ENCODE results near the gene AMPH.
"Not testable (repeated sequence)": the region's sequence is repeated elsewhere in the genome, so short reads cannot be mapped to it uniquely, and the experiment has no call there.

Gene AMPH

GRCh38 chr7:38391751-38392150 is 239.4 kb downstream of the AMPH start:
- no peak for FAIRE-seq

GRCh38 chr7:38385682-38386081 is 245.5 kb downstream of the AMPH start:
- no peak for FAIRE-seq

GRCh38 chr7:38383281-38383680 is 247.9 kb downstream of the AMPH start:
- no peak for FAIRE-seq

- no peak for FAIRE-seq
Observed at GRCh38 chr7:38382684-38383083, 248.5 kb downstream of the AMPH start.

DNA sequence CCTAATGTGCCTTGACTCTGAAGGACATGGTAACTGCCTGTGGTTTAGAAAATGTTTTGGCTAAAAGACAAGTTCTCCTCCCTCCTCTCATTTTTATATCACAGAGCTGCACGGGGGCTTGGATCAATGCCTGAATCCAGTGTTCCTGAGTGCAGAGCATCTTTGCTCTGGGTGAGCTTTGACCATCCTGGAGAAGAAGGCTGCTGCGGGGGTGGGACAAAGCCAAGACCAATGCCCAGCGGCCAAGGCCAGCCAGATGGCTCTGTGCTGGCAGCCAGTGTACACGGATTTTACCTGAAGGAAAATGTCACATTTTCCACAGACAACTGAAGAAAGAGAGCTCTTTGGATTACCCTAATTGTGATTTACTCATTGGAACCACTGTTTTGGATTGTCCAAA is 255.7 kb downstream of the AMPH start:
- FAIRE-seq, result no peak

DNA sequence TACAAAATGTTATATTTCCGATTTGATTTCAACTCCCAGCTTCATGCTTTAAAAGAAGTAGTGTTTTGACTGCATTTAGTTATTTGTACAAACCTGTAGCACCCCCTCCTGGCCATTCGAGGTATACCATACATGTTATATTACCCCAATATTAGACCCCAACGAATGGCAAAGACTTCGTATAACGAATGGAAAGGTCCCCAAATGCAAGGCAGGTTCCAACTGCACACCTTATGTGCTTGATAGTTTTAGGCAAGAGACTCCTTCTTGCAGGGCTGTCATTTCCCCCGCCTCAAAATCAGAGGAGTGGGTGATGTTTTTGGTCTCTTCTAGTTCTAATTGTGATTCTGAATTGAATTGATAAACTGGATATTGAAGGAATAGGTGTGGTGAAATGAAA is 256.7 kb downstream of the AMPH start:
- FAIRE-seq, result no peak

GRCh38 chr7:38373155-38373554 is 258.0 kb downstream of the AMPH start:
- FAIRE-seq, result no peak

DNA sequence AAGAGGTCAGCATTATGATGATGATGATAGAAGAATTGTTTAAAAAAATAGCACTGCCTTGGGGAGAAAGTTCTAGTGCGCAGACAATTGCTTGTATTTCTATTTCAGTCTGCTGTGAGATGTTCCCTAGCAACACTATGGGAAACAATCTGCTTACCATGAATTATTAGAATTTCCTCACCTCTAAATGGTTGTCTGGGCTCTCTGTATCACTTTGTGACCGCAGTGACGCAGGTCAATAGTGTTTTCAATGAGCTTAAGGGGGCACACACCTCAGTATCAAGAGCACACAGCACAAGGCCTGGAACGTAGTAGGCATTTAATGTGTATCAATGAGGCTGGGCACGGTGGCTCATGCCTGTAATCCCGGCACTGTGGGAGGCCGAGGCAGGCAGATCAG is 258.9 kb downstream of the AMPH start:
- no peak for FAIRE-seq

GRCh38 chr7:38369816-38370493 is 261.2 kb downstream of the AMPH start:
- FAIRE-seq, result no peak

- no peak for FAIRE-seq
Observed at GRCh38 chr7:38368191-38368605, 263.0 kb downstream of the AMPH start.

DNA sequence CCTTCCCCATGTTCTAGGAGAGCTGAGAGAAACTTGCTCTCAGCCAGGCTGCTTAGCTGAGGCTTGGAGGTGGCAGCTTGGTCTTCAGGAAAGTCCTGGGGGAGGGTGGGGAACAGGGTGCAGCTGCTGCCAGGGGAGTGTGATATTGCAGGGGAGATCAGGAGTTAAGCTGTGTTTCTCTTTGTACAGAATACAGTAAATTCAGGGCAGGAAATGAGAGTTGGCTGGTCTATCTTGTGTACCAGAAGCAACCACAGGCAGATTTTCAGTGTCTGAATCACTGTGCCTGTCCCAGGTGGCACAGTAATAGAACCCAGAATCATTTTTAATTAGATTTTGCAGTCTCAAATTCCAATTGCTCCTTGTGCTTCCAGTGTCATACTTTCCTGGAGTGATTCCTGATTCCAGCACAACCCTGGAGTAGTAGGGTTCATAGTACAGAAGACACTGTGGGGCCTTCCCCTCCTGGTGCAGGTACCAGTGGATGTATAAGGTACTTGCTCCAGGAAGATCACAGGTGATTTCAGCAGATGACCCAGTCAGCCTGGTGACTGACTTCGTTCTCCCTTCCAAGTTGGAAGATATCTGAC is 263.8 kb downstream of the AMPH start:
- FAIRE-seq, result no peak

DNA sequence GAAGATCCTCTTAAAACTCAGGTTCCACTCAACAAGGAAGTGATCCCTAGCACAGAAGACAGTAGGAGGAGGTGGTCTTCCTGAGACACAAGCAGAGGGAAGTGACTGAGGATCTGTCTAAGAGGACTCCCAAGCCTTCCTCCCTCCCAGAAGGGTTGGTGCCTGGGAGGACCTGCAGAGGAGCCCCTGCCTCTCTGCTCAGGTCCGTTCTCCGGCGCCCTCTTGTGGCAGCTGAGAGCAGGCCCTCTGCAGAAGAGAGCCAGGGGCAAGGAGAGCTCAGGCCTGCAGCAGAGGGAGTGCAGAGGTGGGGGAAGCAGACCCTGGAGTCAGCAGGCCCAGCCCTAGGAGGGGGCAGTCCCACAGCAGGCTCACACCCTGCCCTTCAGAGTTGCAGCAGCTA is 267.8 kb downstream of the AMPH start:
- not testable (repeated sequence) for FAIRE-seq

- FAIRE-seq, result not testable (repeated sequence)
Observed at GRCh38 chr7:38362611-38363237, 268.4 kb downstream of the AMPH start.

DNA sequence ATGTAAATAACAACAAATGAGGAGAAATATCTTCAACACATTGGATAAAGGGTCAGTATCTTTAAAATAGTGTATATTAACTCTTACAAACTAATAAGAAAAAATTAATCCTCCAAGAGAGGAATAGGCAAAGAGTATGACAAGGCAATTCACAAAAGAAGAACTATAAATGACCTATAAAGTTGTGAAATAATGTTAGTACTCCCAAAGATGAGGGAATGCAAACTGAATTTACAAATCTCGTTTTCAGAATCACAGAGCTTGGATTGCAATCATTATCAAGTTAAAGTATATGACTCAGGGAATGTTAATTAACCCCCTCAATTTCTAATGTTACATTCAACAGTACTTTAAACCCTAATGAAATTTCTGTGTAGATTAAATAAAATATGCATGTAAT is 270.4 kb downstream of the AMPH start:
- FAIRE-seq, result no peak

DNA sequence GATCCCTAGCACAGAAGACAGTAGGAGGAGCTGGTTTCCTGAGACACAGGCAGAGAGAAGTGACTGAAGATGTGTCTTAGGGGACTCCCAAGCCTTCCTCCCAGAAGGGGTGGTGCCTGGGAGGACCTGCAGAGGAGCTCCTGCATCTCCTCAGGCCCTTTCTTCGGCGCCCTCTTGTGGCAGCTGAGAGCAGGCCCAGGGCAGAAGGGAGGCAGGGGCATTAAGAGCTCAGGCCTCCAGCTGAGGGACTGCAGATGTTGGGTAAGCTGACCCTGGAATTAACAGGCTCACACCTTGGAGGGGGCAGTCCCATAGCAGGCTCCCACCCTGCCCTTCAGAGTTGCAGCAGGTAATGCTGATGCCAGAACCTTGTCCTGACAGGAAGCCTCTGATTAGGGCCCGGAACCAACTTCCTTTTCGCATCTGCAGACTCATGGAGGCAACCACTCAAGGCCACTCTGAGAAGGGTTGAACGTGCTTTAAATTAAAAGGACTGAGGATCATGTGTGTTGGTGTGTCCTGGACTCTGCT is 272.0 kb downstream of the AMPH start:
- not testable (repeated sequence) for FAIRE-seq

GRCh38 chr7:38358273-38358831 is 272.8 kb downstream of the AMPH start:
- FAIRE-seq, result not testable (repeated sequence)

- FAIRE-seq, result not testable (repeated sequence)
Observed at GRCh38 chr7:38354271-38354851, 276.8 kb downstream of the AMPH start.

GRCh38 chr7:38353431-38353881 is 277.7 kb downstream of the AMPH start:
- FAIRE-seq, result not testable (repeated sequence)

DNA sequence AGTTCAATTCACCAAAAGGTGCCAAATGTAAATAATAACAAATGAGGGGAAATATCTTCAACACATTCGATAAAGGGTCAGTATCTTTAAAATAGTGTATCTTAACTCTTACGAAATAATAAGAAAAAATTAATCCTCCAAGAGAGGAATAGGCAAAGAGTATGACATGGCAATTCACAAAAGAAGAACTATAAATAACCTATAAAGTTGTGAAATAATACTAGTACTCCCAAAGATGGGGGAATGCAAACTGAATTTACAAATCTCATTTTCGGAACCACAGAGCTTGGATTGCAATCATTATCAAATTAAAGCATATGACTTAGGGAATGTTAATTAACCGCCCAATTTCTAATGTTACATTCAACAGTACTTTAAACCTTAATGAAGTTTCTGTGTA is 279.6 kb downstream of the AMPH start:
- no peak for FAIRE-seq

GRCh38 chr7:38350777-38351176 is 280.4 kb downstream of the AMPH start:
- not testable (repeated sequence) for FAIRE-seq

DNA sequence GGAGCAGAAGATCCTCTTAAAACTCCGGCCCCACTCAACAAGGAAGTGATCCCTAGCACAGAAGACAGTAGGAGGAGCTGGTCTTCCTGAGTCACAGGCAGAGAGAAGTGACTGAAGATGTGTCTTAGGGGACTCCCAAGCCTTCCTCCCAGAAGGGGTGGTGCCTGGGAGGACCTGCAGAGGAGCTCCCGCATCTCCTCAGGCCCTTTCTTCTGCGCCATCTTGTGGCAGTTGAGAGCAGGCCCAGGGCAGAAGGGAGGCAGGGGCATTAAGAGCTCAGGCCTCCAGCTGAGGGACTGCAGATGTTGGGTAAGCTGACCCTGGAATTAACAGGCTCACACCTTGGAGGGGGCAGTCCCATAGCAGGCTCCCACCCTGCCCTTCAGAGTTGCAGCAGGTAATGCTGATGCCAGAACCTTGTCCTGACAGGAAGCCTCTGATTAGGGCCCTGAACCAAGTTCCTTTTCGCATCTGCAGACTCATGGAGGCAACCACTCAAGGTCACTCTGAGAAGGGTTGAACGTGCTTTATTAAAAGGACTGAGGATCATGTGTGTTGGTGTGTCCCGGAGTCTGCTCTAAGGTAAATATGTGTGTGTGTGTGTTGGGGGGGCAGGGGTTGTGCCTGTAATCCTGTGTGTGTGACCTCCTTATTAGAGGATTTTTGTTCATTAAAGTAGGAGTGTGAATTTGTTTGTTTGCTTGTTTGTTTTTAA is 281.1 kb downstream of the AMPH start:
- FAIRE-seq, result not testable (repeated sequence)

GRCh38 chr7:38349126-38349795 is 281.9 kb downstream of the AMPH start:
- FAIRE-seq, result not testable (repeated sequence)

Data from endometrium (tissue), 2 donors.